Vagina (tissue), 2 donors: Measurements from ENCODE around the gene EPS8L3.

Experiments used
- POLR2A ChIP-seq, 2 donors: fragments of 450-650 bp; IDR thresholded peaks; one replicate each; pipeline ENCODE4 v1.6.1; 2017; ENCODE audit warnings: antibody characterized with exemption in 2 of 2, mild to moderate bottlenecking in 2 of 2, moderate library complexity in 2 of 2
- POLR2AphosphoS5 ChIP-seq, 2 donors: sonication (generic); formaldehyde crosslinking; IDR thresholded peaks; one replicate each; pipeline ENCODE4 v1.9.0; 2017; ENCODE audit warnings: antibody characterized with exemption in 2 of 2, mild to moderate bottlenecking in 2 of 2, low read depth in 1 of 2; ENCODE audit not compliant: insufficient read depth in 1 of 2
- TF ChIP-seq, protein P1 (sequence below), 3 experiments: fragments of 450-650 bp in 2 of 3; fragments of 200-600 bp in 1 of 3; sonication (generic) in 1 of 3; IDR thresholded peaks; one replicate each; pipeline ENCODE4 v1.5.1; 2017 to 2019; ENCODE audit warnings: antibody characterized with exemption in 3 of 3, mild to moderate bottlenecking in 2 of 3, moderate library complexity in 2 of 3

- TF ChIP-seq, protein P1, sequence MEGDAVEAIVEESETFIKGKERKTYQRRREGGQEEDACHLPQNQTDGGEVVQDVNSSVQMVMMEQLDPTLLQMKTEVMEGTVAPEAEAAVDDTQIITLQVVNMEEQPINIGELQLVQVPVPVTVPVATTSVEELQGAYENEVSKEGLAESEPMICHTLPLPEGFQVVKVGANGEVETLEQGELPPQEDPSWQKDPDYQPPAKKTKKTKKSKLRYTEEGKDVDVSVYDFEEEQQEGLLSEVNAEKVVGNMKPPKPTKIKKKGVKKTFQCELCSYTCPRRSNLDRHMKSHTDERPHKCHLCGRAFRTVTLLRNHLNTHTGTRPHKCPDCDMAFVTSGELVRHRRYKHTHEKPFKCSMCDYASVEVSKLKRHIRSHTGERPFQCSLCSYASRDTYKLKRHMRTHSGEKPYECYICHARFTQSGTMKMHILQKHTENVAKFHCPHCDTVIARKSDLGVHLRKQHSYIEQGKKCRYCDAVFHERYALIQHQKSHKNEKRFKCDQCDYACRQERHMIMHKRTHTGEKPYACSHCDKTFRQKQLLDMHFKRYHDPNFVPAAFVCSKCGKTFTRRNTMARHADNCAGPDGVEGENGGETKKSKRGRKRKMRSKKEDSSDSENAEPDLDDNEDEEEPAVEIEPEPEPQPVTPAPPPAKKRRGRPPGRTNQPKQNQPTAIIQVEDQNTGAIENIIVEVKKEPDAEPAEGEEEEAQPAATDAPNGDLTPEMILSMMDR (IDR thresholded peaks at IDR 0.05) = peak; percentile 93 to 99 (median 97)
- peak; percentile 57 to 71 for TF ChIP-seq POLR2AphosphoS5 (IDR thresholded peaks at IDR 0.05; ENCODE audit: insufficient read depth in 1 of 2, low read depth in 1 of 2)
- TF ChIP-seq POLR2A (IDR thresholded peaks at IDR 0.05) = no peak
Measured at GRCh38 chr1:109776911-109777310, 13.2 kb upstream of the EPS8L3 start.
